ENCODE results near the gene ASPRV1.

The ASPRV1 gene

GRCh38 chr2:69988086-69988635, 26.7 kb upstream of the ASPRV1 start:
- DNase-seq = no peak

- DNase-seq = no peak
Measured at GRCh38 chr2:69986691-69987090, 25.3 kb upstream of the ASPRV1 start.

GRCh38 chr2:69985688-69986087, 24.3 kb upstream of the ASPRV1 start:
- no peak for DNase-seq

- DNase-seq = no peak
Measured at GRCh38 chr2:69985216-69985615, 23.8 kb upstream of the ASPRV1 start.

- no peak for DNase-seq
Measured at GRCh38 chr2:69983392-69983966, 22.0 kb upstream of the ASPRV1 start.

- DNase-seq = no peak
Measured at GRCh38 chr2:69979902-69980807, 18.7 kb upstream of the ASPRV1 start.

- DNase-seq = no peak
Measured at GRCh38 chr2:69977906-69978482, 16.6 kb upstream of the ASPRV1 start.

- no peak for DNase-seq
Measured at GRCh38 chr2:69977186-69977585, 15.8 kb upstream of the ASPRV1 start.

DNA sequence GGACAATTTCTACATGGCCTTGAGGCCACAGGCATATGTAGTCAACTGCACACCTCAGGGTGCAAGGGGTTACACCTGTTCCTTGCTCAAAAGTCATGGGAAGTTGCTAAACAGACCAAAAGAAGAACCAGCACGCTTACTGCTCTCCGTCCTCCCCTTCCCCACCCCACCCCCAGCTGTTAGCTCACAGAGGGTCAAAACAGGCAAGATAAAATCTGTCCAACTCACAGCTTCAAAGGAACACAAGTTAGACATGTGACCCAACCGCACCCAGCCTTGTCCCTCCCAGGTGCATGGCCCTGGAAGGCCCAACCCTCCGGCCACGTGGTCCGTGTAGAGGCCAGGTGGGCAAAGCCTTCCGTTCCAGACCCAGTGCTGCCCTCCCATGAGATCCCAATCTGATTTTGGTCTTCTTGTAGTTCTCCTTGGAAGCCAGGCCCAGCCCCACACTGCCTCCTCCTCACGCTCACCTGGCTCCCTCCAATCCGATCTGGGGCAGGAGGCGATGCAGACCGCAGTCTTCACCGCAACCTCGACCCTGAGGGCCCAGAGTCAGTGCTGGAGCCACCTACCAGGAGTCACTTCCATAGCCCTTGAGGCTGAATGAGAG, 14.5 kb upstream of the ASPRV1 start:
- no peak for DNase-seq

GRCh38 chr2:69975136-69975852, 13.9 kb upstream of the ASPRV1 start:
- no peak for DNase-seq

DNA sequence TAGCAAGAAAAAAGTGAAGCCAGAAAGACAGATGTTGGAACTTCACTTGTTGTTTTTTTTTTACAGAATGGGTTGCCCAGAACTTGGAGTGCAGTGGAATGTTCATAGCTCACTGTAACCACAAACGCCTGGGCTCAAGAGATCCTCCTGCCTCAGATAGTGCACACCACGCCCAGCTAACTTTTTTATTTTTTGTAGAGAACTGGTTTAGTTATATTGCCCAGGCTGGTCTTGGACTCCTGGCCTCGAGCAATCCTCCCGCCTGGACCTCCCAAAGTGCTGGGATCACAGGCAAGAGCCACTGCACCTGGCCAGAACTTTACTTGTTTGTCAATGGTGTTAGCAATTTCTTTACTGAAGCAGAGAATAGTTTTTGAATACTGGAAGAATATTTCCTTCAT, 11.9 kb upstream of the ASPRV1 start:
- no peak for DNase-seq

GRCh38 chr2:69972822-69973221, 11.4 kb upstream of the ASPRV1 start:
- DNase-seq = no peak

DNA sequence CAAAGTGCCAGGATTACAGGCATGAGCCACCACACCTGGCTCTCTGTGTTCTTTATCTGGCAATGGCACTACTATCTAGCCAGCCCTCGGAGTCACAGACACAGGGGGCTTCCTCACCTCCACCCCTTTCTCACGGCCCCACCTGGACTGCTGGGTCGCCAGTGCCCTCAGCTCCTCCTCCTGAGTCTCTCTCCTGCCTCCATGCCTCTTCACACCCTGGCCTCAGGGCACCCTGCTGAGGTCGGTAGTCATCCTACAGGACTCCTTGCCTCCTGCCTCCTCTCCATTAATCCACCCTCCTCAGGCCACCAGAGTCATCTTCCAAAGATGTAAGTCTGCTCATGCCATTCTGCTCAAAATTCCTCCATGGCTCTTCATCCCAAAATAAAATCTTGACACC, 8.6 kb upstream of the ASPRV1 start:
- no peak for DNase-seq

DNA sequence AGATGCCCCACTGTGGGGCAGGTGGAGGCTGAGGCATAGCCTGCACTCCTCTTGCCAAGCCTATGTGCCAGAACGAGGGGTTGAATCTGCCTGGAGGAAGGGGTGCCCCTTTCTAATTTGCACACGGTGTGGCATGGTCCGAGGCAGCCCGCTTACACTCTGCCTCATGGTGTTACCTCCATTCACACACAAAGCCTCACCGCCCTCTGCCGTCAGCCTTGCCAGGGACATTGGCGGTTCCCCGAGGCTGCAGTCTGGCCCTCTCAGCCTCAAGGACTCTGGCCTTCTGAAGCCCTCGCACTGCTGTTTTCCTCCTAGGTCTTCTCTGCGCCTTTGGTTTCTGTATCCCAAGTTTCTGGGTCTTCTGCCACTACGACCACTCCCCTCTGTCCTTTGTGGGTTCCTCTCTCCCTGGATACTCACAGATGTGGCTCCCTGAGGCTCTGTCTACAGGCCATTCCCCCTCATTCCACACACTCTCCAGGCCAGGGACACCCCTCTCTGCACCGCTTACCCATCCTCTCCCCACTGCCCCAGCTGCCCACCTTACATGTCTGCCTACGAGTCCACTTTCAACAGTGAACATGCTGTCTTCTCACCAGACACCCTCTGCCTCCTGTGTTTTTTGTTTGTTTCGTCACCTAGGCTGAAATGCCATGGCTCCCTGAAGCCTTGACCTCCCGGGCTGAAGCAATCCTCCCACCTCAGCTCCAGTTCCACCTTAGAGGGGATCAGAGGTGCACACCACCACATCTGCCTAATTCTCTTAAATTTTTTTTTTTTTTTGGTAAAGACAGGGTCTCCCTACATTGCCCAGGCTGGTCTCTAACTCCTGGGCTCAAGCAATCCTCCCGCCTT, 7.9 kb upstream of the ASPRV1 start:
- DNase-seq = no peak

DNA sequence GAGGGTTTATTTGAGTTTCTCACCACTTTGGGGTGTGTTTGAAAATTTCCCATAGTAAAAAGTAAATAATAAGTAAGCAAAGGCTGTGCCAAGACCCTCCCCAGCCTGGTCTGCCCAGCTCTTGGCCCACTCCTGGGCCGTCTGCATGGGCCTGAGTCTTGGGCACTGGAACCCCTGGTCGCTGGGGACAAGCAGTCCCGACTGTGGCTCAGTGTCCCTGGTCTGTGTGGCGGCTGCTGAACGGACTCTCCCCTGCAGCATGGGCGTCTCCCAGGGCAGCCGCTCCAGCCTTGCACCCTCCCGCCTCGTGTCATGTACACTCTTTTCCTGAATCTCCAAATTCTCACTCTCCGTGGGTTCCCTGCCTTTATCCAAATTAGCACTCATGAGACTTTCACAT, 7.2 kb upstream of the ASPRV1 start:
- no peak for DNase-seq

DNA sequence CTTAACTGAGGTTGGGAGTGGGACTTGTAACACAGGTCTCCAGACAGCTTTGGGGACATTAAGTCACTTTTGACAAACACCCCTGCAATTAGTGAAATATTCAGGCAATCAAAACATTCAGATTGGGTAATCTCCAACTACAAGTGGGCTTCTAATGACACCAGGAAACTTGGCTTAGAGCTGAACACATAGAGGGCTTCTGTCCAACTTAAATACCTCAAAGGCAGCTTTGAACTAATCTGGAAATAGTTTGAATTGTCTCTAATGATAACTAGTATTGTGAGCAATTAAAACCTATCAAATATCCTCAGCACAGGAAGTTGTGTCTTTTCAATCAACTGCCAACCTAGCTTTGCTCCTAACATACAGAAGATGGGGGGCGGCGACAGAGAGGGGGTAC, 5.1 kb upstream of the ASPRV1 start:
- no peak for DNase-seq

GRCh38 chr2:69965756-69966445, 4.5 kb upstream of the ASPRV1 start:
- DNase-seq = no peak

GRCh38 chr2:69964353-69964841, 3.0 kb upstream of the ASPRV1 start:
- no peak for DNase-seq

- DNase-seq = no peak
Measured at GRCh38 chr2:69962986-69963730, 1.7 kb upstream of the ASPRV1 start.

DNA sequence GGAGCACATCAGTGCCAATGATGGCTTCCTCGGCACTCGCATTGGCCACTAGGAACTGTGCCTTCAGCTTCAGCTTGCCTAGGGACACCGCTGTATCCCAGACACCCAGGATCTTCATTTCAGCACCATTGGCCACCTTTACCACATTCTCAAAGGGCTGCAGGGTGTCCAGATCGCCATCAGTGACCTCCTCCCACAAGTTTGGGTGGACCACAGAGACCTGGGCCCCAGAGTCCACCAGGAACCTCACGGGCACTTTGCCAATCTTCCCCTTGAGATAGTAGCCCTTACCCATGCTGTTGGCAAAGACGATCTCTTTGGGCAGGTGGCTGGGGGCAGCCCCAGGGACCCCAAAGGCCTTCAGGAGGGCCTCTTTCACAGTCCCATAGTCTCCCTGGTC, 610 bp downstream of the ASPRV1 start:
- no peak for DNase-seq

Measured in T-helper 2 cell (primary cell).